Omental fat pad (tissue), 4 donors: ENCODE measurements around the gene TNFRSF14. TPM values are rescaled to one million over a fixed set of nuclear protein-coding genes. Genes with fewer than 3 reads are reported as not detected.
"Not testable (repeated sequence)": the region's sequence is repeated elsewhere in the genome, so short reads cannot be mapped to it uniquely, and the experiment has no call there.

ENCODE experiments used
- ATAC-seq: fragments of 150-250 bp; one replicate; pipeline ENCODE4 v1.9.1; 2016; ENCODE audit warnings: mild to moderate bottlenecking, moderate library complexity; ENCODE audit not compliant: low FRiP score
- DNase-seq: peaks from one replicate; pipeline ENCODE4 v3.0.0-alpha.2; 2019; ENCODE audit warnings: low spot score
- total RNA-seq, 4 donors: library from RNA; depleted of rRNA; stranded (reverse); fragments of >200 nt; gene quantifications; one replicate each; pipeline ENCODE4 v1.1.0, GENCODE V29; 2016
- TF ChIP-seq, protein P1 (sequence below), 3 donors: fragments of 450-650 bp; IDR thresholded peaks; one replicate each; pipeline ENCODE4 v1.5.1; 2016 to 2017; ENCODE audit warnings: antibody characterized with exemption in 3 of 3, mild to moderate bottlenecking in 3 of 3, moderate library complexity in 2 of 3

The TNFRSF14 gene
- total RNA-seq, 4 donors from 2014 or later, result 26.6 to 108 (median 41.5) TPM

- TF ChIP-seq, protein P1, sequence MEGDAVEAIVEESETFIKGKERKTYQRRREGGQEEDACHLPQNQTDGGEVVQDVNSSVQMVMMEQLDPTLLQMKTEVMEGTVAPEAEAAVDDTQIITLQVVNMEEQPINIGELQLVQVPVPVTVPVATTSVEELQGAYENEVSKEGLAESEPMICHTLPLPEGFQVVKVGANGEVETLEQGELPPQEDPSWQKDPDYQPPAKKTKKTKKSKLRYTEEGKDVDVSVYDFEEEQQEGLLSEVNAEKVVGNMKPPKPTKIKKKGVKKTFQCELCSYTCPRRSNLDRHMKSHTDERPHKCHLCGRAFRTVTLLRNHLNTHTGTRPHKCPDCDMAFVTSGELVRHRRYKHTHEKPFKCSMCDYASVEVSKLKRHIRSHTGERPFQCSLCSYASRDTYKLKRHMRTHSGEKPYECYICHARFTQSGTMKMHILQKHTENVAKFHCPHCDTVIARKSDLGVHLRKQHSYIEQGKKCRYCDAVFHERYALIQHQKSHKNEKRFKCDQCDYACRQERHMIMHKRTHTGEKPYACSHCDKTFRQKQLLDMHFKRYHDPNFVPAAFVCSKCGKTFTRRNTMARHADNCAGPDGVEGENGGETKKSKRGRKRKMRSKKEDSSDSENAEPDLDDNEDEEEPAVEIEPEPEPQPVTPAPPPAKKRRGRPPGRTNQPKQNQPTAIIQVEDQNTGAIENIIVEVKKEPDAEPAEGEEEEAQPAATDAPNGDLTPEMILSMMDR (IDR thresholded peaks at IDR 0.05), result no peak
- no peak for ATAC-seq
- DNase-seq, result no peak
These were observed 15.2 kb downstream of the TNFRSF14 start for GRCh38 chr1:2571348-2571747.

GRCh38 chr1:2573250-2573920 lies 17.2 kb downstream of the TNFRSF14 start:
- TF ChIP-seq, protein P1 (IDR thresholded peaks at IDR 0.05), result no peak
- DNase-seq (no peak), ATAC-seq (no peak)

DNA sequence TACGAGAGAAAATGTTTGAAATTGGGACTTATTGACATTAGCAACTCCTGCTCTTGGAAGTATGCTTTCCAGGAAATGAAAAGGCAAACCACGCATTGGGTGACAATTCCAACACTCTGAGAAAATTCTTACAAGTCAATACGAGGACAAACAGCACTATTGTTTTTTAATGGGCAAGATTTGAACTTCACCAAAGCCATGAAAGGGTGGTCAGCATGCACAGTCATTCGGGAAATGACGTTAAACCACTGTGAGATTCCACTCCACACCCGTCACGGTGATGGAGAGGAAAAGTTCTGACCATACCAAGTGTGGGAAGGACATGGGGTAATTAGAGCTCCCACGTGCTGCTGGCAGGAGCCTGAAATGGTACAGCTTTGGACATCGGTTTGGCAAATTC lies 18.2 kb downstream of the TNFRSF14 start:
- ATAC-seq, result no peak
- no peak for DNase-seq
- TF ChIP-seq, protein P1 (IDR thresholded peaks at IDR 0.05), result no peak

GRCh38 chr1:2575801-2576663 lies 19.9 kb downstream of the TNFRSF14 start:
- ATAC-seq (no peak), DNase-seq (no peak)
- TF ChIP-seq, protein P1 (IDR thresholded peaks at IDR 0.05), result no peak

DNA sequence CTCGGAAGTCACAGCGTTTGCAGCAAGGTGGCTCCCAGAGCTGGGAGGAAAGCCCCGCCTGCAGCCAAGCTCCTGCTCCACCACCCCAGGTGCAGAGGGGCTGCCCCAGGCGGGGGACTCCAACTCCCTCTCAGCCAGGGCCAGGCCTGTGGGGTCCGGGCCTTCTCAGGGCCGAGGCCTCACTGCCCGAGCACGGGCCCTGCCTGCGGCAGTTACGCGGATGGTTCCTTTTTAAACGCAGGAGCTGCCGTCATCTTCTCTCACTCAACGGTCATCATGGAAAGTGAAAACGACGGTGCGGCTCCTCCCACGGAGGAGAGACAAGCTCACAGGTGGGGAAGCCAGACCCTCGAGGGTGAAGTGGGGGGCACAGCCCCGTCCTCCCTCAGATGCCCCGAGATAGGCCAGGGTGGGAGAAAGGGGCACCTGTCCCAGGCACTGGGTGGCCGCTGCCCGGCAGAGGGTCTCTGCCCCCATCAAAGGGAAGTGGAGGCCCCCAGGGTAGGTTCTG lies 21.4 kb downstream of the TNFRSF14 start:
- ATAC-seq, DNase-seq: not testable (repeated sequence)

- TF ChIP-seq, protein P1 (IDR thresholded peaks at IDR 0.05), result no peak
- ATAC-seq (no peak), DNase-seq (no peak)
These were observed 22.6 kb downstream of the TNFRSF14 start for GRCh38 chr1:2578758-2579118.

- ATAC-seq (no peak), DNase-seq (no peak)
- TF ChIP-seq, protein P1 (IDR thresholded peaks at IDR 0.05), result no peak
These were observed 24.5 kb downstream of the TNFRSF14 start for GRCh38 chr1:2580691-2581090.
